HCT116 (cell line): Measurements from ENCODE around the gene SPACDR. TPM values are rescaled to one million over a fixed set of nuclear protein-coding genes. Genes with fewer than 3 reads are reported as not detected.

ENCODE experiments used
- ATAC-seq: fragments of 200-7000 bp; cut with Tn5 transposase; 2 replicates; pipeline ENCODE4 v1.9.1; 2020; ENCODE audit warnings: mild to moderate bottlenecking, moderate library complexity
- BruUV-seq: library from RNA; stranded (reverse); fragments of 400-500 nt; replicated peaks from 2 replicates; lab custom pipeline; 2021; lab: Mats Ljungman, UMichigan
- CTCF ChIA-PET: fragments of 300-600 bp; sonication (Branson Sonifier 250); formaldehyde crosslinking; loops from one replicate; lab custom pipeline; 2021; ENCODE audit warnings: antibody characterized with exemption; lab: Charles Lee
- POLR2A ChIA-PET: fragments of 300-600, 350-600 bp; sonication (Branson Sonifier 250); formaldehyde crosslinking; loops from one replicate; lab custom pipeline; 2021; ENCODE audit warnings: antibody characterized with exemption; lab: Charles Lee
- RAD21 ChIA-PET, 2 experiments: fragments of 300-600 bp; sonication (Branson Sonifier 250); formaldehyde crosslinking; loops; one replicate each; lab custom pipeline; 2023; ENCODE audit warnings: low total read pairs in 2 of 2; ENCODE audit not compliant: uncharacterized antibody in 2 of 2, unreplicated experiment in 2 of 2, low non-redundant PET in 1 of 2; lab: Charles Lee
- DNase-seq: peaks from one replicate; pipeline ENCODE4 v3.0.0-alpha.2; 2010; ENCODE audit warnings: low read depth, low spot score
- H2AFZ ChIP-seq: fragments of 200-600 bp; shearing (Covaris generic), sonication (generic); 2 replicates; pipeline ENCODE4 v1.6.1; 2017; ENCODE audit warnings: low read depth, mixed run types, mixed read lengths, antibody characterized with exemption, low read length; ENCODE audit not compliant: poor library complexity, severe bottlenecking
- H3K27ac ChIP-seq: 2 replicates; pipeline ENCODE4 v1.5.1; 2012; ENCODE audit warnings: low read depth, low read length
- H3K27me3 ChIP-seq: fragments of 200-600 bp; sonication (generic); 2 replicates; pipeline ENCODE4 v1.6.1; 2016; ENCODE audit warnings: mixed run types, low read length, mixed read lengths; ENCODE audit not compliant: insufficient read depth
- H3K36me3 ChIP-seq, 2 experiments: fragments of 200-500 bp in 1 of 2; fragments of 200-600 bp in 1 of 2; sonication (Bioruptor generic) in 1 of 2; sonication (generic) in 1 of 2; 2 replicates each; pipeline versions ENCODE4 v1.5.1 to v1.6.1; 2014 to 2016; ENCODE audit warnings: low read length in 2 of 2, inconsistent platforms in 1 of 2, mixed read lengths in 1 of 2, mixed run types in 1 of 2; ENCODE audit not compliant: insufficient read depth in 2 of 2, control insufficient read depth in 1 of 2
- H3K4me1 ChIP-seq, 2 experiments: fragments of 200-600 bp in 1 of 2; sonication (generic) in 1 of 2; 2 replicates each; pipeline versions ENCODE4 v1.5.1 to v1.6.1; 2012 to 2017; ENCODE audit warnings: low read length in 2 of 2, inconsistent platforms in 1 of 2, mild to moderate bottlenecking in 1 of 2, mixed read lengths in 1 of 2, mixed run types in 1 of 2, moderate library complexity in 1 of 2; ENCODE audit not compliant: insufficient read depth in 2 of 2, control insufficient read depth in 1 of 2
- H3K4me2 ChIP-seq: fragments of 200-600 bp; sonication (generic); 2 replicates; pipeline ENCODE4 v1.6.1; 2017; ENCODE audit warnings: mixed run types, low read length, mixed read lengths
- H3K4me3 ChIP-seq, 2 experiments: fragments of 200-600 bp in 1 of 2; sonication (generic) in 1 of 2; replicated peaks in 1 of 2; 2 replicates each; pipeline ENCODE4 v1.5.1; 2011 to 2016; ENCODE audit warnings: low read length in 2 of 2, control low read depth in 1 of 2, low read depth in 1 of 2, mild to moderate bottlenecking in 1 of 2, mixed read lengths in 1 of 2, mixed run types in 1 of 2
- H3K79me2 ChIP-seq: fragments of 200-600 bp; sonication (generic); 2 replicates; pipeline ENCODE4 v1.6.1; 2017; ENCODE audit warnings: mild to moderate bottlenecking, mixed run types, low read length, moderate library complexity, mixed read lengths; ENCODE audit not compliant: insufficient read depth
- H3K9ac ChIP-seq: fragments of 200-600 bp; sonication (generic); 2 replicates; pipeline ENCODE4 v1.6.1; 2016; ENCODE audit warnings: low read length, mixed read lengths
- H3K9me2 ChIP-seq: fragments of 200-600 bp; sonication (generic), shearing (Covaris generic); 2 replicates; pipeline ENCODE4 v1.6.1; 2017; ENCODE audit warnings: mixed run types, mild to moderate bottlenecking, moderate library complexity; ENCODE audit not compliant: insufficient read depth
- H3K9me3 ChIP-seq, 2 experiments: fragments of 200-500 bp in 1 of 2; fragments of 200-600 bp in 1 of 2; sonication (Bioruptor generic) in 1 of 2; sonication (generic) in 1 of 2; 2 replicates each; pipeline ENCODE4 v1.6.1; 2014 to 2017; ENCODE audit warnings: low read length in 2 of 2, mixed read lengths in 2 of 2, inconsistent platforms in 1 of 2, low read depth in 1 of 2, mild to moderate bottlenecking in 1 of 2, mixed run types in 1 of 2, moderate library complexity in 1 of 2; ENCODE audit not compliant: control insufficient read depth in 1 of 2, insufficient read depth in 1 of 2
- H4K20me1 ChIP-seq: fragments of 200-600 bp; sonication (generic), shearing (Covaris generic); 2 replicates; pipeline ENCODE4 v1.6.1; 2017; ENCODE audit warnings: mixed run types, mild to moderate bottlenecking, moderate library complexity; ENCODE audit not compliant: insufficient read depth
- FOSL1 ChIP-seq: IDR thresholded peaks from 2 replicates; pipeline ENCODE4 v1.6.1; 2012; ENCODE audit warnings: low read depth
- RAD21 ChIP-seq: IDR thresholded peaks from 2 replicates; pipeline ENCODE4 v1.6.1; 2012; ENCODE audit warnings: low read depth, mild to moderate bottlenecking
- SIN3A ChIP-seq: IDR thresholded peaks from 2 replicates; pipeline ENCODE4 v1.6.1; 2012; ENCODE audit warnings: low read depth
- SP1 ChIP-seq: IDR thresholded peaks from 2 replicates; pipeline ENCODE4 v1.6.1; 2012; ENCODE audit warnings: low read depth
- intact Hi-C: fragments of 100-400 bp; cut with micrococcal nuclease; formaldehyde crosslinking; loops from 2 replicates; pipeline ENCODE4 v1.10.0; 2022
- total RNA-seq: library from RNA; stranded (reverse); gene quantifications from one replicate; pipeline ENCODE4 v1.2.1, GENCODE V29; 2021; ENCODE audit not compliant: unreplicated experiment
- TF ChIP-seq, protein P1 (sequence below), 3 experiments: fragments of 200-600 bp in 1 of 3; sonication (generic) in 1 of 3; IDR thresholded peaks in 2 of 3; conservative IDR thresholded peaks in 1 of 3; 2 replicates each; pipeline ENCODE4 v1.5.1; 2012 to 2017; ENCODE audit warnings: low read depth in 2 of 3, low read length in 2 of 3, antibody characterized with exemption in 1 of 3, borderline replicate concordance in 1 of 3, control low read depth in 1 of 3, mild to moderate bottlenecking in 1 of 3, mixed read lengths in 1 of 3, mixed run types in 1 of 3, moderate library complexity in 1 of 3; ENCODE audit not compliant: insufficient read depth in 1 of 3

The SPACDR gene
- total RNA-seq, 1 experiment from 2014 or later: 1.7 TPM

GRCh38 chr7:100465702-100466311 is 1.7 kb upstream of the SPACDR start:
- no peak overlapping the region for H2AFZ ChIP-seq
- H3K4me2 ChIP-seq: no peak overlapping the region
- no peaks in the 10 kb centered on the region for H3K79me2 ChIP-seq
- no peaks in the 10 kb centered on the region for H3K27me3 ChIP-seq
- TF ChIP-seq RAD21: peak; percentile 77
- no peak for TF ChIP-seq FOSL1
- TF ChIP-seq, protein P1, sequence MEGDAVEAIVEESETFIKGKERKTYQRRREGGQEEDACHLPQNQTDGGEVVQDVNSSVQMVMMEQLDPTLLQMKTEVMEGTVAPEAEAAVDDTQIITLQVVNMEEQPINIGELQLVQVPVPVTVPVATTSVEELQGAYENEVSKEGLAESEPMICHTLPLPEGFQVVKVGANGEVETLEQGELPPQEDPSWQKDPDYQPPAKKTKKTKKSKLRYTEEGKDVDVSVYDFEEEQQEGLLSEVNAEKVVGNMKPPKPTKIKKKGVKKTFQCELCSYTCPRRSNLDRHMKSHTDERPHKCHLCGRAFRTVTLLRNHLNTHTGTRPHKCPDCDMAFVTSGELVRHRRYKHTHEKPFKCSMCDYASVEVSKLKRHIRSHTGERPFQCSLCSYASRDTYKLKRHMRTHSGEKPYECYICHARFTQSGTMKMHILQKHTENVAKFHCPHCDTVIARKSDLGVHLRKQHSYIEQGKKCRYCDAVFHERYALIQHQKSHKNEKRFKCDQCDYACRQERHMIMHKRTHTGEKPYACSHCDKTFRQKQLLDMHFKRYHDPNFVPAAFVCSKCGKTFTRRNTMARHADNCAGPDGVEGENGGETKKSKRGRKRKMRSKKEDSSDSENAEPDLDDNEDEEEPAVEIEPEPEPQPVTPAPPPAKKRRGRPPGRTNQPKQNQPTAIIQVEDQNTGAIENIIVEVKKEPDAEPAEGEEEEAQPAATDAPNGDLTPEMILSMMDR (IDR thresholded peaks at IDR 0.05 in 2 of 3, conservative IDR thresholded peaks at IDR 0.05 in 1 of 3; ENCODE audit: borderline replicate concordance in 1 of 3, insufficient read depth in 1 of 3, low read depth in 2 of 3, low read length in 2 of 3): peak; percentile 54 to 68 (median 59); a peak in 5 of 6 replicates
- TF ChIP-seq, all 23 proteins: peak for 2
- intact Hi-C loops: no loop called here
- H3K4me1 ChIP-seq: peaks cover 14 to 28% of the 10 kb centered on the region in 2 experiments
- H3K27ac ChIP-seq: no peak overlapping the region
- no peak for DNase-seq
- H3K36me3 ChIP-seq: 0 out of 4 replicates have a peak, but pooled peaks cover 0 to 2% of the 10 kb centered on the region in 2 experiments
- RAD21 ChIA-PET: interaction anchor here (0.7 to 1.3 kb wide), 4 partner anchors 14 to 240 kb away, joined by 4 to 7 read pairs (median 4); partner anchors contain the start of gene POP7 (in 1 of the 2)
- no peaks in the 10 kb centered on the region for H3K9me3 ChIP-seq
- H4K20me1 ChIP-seq: no peaks in the 10 kb centered on the region
- peak; percentile 80 for ATAC-seq
- H3K4me3 ChIP-seq: no peak overlapping the region
- no TSS peak for BruUV-seq
- H3K9me2 ChIP-seq: no peaks in the 10 kb centered on the region
- CTCF ChIA-PET: interaction anchor here (0.6 to 2.4 kb wide), 8 partner anchors 11 to 239 kb away, joined by 3 to 13 read pairs (median 4); partner anchors contain the start of genes FBXO24, LRCH4 and POP7
- POLR2A ChIA-PET: interaction anchor here (1.5 kb wide), 1 partner anchor 121 kb away, joined by 6 read pairs; the partner anchor contains the start of genes FBXO24 and LRCH4
- no peak overlapping the region for H3K9ac ChIP-seq

DNA sequence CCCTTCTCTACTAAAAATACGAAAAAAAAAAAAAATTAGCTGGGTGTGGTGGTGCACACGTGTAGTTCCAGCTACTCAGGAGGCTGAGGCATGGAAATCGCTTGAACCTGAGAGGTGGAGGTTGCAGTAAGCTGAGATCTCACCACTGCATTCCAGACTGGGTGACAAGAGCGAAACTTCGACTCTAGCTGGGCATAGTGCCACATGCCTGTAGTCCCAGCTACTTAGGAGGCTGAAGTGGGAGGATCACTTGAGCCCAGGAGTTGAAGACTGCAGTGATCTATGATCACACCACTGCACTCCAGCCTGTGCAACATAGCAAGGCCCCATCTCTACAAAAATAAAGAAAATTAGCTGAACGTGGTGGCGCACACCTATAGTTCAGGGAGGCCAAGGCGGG is 1.2 kb upstream of the SPACDR start:
- POLR2A ChIA-PET: interaction anchor here (1.5 kb wide), 1 partner anchor 121 kb away, joined by 6 read pairs; the partner anchor contains the start of genes FBXO24 and LRCH4
- DNase-seq: no peak
- no peaks in the 10 kb centered on the region for H3K27me3 ChIP-seq
- H3K79me2 ChIP-seq: no peaks in the 10 kb centered on the region
- H3K9ac ChIP-seq: no peak overlapping the region
- H3K9me3 ChIP-seq: no peaks in the 10 kb centered on the region
- H3K4me2 ChIP-seq: no peak overlapping the region
- ATAC-seq: no peak
- TF ChIP-seq SIN3A: no peak
- no peak for TF ChIP-seq SP1
- TF ChIP-seq FOSL1: no peak
- intact Hi-C loops: no loop called here
- RAD21 ChIA-PET: interaction anchor here (0.9 to 1.3 kb wide), 3 partner anchors 14 to 95 kb away, joined by 4 to 7 read pairs (median 4); no protein-coding TSS in a partner anchor
- H3K4me3 ChIP-seq: no peak overlapping the region
- H2AFZ ChIP-seq: no peak overlapping the region
- no TSS peak for BruUV-seq
- H3K36me3 ChIP-seq: 0 out of 4 replicates have a peak, but pooled peaks cover 0 to 2% of the 10 kb centered on the region in 2 experiments
- CTCF ChIA-PET: interaction anchor here (0.8 to 2.4 kb wide), 7 partner anchors 10 to 240 kb away, joined by 3 to 13 read pairs (median 6); partner anchors contain the start of genes FBXO24, LRCH4 and POP7
- H4K20me1 ChIP-seq: no peaks in the 10 kb centered on the region
- peaks cover 10 to 23% of the 10 kb centered on the region in 2 experiments for H3K4me1 ChIP-seq
- no peak overlapping the region for H3K27ac ChIP-seq
- no peaks in the 10 kb centered on the region for H3K9me2 ChIP-seq
